ENCODE measurements around the gene BAIAP3.
"Not testable (repeated sequence)": the region's sequence is repeated elsewhere in the genome, so short reads cannot be mapped to it uniquely, and the experiment has no call there.

The BAIAP3 gene

DNA sequence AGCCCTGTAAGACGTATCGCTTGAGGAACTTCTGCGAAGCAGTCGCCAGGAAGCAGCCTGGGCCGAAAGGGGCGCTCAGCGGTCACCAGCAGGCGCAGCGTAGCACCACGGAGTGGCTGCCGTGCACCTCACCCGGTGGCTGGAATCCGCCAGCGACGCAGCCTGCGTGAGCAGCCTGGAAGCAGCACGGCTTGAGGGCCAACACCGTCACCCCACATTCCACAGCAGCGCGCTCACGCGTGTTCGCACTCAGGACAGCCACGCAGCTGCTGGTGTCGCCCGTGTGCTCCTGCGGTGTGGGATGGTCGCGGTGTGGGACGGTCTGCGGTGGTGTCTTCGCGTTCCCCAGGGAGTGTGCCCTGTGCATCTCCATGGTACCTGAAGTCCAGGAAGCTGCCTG lies 14.4 kb upstream of the BAIAP3 start:
- DNase-seq = no peak

- DNase-seq = no peak
These were observed 13.3 kb upstream of the BAIAP3 start for GRCh38 chr16:1320097-1320496.

GRCh38 chr16:1320658-1321240 lies 12.7 kb upstream of the BAIAP3 start:
- DNase-seq = no peak

- DNase-seq = no peak
These were observed 11.0 kb upstream of the BAIAP3 start for GRCh38 chr16:1322407-1322806.

DNA sequence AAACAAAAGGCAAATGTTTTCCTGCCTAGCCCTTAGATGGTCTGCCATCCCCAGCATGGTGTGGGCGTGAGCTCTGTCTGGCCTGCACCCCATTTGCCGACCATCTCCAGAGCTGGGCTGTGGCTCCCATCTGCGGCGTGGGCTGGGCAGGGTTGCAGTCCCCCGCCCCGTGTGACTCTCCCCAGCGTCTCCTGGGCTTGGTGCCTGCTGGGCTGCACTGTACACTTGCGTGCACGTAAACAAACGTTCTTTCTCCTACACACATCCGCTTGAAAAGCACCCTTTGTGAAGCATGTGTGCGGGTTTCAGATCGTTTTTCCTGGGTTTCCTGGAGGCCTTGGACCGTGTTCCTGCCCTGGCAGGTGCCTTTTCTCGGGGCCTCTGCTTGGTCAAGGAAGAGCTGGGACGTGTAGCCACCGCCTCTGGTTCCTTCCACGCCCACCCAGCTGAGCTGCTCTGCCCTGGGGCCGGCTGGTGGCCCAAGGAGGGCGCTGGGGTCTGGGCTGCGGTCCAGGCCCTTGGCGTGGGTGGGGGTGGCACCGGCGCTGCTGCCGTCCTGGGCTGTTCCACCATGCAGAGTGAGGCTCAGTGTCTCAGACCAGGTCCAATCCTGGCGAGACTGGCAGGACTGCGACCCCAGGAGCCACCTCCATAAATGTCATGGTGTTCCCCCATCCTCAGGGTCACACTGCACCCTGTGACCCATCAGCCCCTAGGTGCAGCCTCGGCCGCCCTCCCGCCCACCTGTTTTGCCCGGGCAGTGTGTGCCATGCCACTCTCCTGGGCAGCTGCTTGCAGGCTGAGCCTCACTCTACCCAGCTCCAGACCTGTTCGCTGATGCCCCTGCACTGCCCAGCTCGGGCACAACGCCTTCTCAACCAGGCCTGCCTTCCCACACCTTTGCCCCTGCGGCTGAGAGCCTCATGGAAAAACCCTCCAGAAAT lies 9.9 kb upstream of the BAIAP3 start:
- DNase-seq = no peak

- DNase-seq = no peak
These were observed 9.1 kb upstream of the BAIAP3 start for GRCh38 chr16:1324286-1324826.

DNA sequence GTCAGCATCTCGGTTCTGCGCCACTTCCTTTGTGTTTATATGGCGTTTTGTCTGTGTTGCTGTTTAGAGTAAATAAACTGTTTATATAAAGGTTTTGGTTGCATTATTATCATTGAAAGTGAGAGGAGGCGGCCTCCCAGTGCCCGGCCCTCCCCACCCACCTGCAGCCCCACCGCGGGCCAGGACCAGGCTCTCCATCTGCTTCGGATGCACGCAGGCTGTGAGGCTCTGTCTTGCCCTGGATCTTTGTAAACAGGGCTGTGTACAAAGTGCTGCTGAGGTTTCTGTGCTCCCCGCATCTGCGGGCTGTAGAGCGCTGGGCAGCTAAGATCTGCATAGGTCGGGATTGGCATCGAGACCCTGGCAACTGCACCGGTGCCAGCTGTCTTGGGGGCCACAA lies 8.2 kb upstream of the BAIAP3 start:
- DNase-seq = no peak

DNA sequence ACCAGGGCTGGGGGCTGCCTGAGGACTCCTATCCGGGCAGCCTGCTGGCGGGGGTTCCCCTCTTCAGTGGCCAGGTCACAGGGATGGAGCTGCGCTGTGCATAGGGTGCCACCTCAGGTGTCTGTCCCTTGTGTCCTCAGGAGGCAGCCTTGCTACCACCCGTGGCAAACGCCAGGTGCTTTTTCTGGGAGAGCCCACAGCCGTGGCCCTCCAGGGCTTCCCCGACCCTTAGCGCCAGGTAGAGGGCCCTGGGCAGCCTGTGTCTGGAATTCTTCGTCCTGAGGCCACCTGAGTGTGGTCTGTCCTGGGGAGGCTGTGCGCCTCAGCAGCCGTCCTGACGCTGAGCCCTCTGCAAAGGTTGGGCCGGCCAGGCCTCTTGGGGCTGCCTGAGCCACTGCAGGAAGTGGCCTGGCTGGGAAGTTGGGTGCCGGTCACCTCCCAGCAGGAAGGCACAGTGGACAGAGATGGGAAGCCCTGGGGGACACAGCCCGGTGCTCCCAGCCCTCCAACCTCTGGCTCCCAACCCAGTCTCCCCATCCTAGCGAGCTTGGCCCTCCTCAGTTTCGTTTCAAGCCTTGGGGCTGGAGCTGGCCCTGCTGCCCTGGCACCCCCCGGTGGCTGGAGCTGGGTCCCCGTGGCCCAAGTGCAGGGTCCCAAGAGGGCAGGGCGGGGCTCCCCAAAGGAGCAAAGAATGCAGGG lies 7.6 kb upstream of the BAIAP3 start:
- no peak for DNase-seq

DNA sequence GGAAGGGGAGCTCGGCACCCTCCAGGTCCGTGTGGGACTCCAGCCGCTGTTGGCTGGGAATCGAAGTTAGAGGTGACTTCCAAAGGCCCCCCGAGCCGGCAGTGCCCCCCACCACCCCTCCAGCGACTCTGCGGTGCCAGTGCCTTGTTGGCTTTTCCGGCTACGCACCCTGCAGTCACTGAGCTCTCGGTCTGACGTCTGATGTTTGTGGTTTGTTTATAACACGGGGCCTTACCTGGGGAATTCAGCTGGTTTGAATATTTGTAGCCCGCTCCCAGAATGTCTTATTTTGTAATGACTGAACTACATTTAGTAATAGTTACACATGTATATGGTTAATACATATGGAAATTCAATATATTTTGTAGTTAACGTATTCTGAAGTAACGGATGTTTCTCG lies 7.1 kb upstream of the BAIAP3 start:
- no peak for DNase-seq

DNA sequence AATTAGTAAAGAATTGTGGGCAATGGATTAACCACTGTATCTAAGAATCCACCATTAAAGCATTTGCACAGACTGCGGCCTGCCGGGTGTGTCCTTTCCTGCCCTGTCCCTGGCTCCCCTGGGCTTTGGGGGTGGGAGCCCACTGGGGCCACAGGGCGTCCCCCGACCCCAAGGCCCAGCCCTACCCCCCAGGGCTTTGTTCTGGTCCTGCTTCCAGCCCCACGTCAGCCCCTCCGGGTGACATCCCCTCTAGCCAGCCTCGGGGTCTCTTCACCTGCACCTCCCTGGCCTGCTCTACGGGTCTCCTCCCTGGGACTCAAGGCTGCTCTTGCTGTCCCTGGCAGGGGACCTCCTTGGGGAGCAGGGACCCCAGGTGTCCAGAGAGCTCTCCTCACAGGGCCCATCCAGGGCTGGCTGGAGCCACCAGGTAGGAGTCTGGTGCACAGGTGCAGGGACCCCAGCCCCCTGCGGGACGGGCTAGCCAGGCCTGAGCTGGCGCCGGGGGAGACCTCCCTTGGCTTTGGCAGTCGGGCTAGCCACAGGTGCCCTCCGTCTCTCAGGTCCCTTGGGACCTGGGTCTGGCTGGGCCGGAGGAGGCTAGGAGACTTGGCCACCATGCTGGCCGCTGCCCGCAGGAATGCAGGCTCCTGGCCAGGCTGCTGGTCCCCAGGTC lies 6.4 kb upstream of the BAIAP3 start:
- DNase-seq = no peak

GRCh38 chr16:1327619-1327947 lies 5.9 kb upstream of the BAIAP3 start:
- no peak for DNase-seq

- DNase-seq = not testable (repeated sequence)
These were observed 5.3 kb upstream of the BAIAP3 start for GRCh38 chr16:1328136-1328535.

DNA sequence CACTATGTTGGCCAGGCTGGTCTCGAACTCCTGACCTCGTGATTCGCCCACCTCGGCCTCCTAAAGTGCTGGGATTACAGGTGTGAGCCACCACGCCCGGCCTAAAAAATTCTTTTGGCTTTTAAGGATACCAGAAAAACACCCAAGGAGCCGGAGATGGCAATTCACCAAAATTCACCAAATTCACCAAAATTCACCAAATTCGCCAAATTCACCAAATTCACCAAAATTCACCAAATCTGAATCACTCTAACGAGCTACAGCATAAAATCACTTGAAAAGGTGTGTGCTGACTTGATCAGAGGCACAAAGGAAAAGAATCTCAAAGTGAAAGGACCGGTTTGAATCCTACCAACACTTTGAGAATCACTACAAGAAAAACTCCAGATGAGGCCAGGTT lies 4.5 kb upstream of the BAIAP3 start:
- DNase-seq = not testable (repeated sequence)

DNA sequence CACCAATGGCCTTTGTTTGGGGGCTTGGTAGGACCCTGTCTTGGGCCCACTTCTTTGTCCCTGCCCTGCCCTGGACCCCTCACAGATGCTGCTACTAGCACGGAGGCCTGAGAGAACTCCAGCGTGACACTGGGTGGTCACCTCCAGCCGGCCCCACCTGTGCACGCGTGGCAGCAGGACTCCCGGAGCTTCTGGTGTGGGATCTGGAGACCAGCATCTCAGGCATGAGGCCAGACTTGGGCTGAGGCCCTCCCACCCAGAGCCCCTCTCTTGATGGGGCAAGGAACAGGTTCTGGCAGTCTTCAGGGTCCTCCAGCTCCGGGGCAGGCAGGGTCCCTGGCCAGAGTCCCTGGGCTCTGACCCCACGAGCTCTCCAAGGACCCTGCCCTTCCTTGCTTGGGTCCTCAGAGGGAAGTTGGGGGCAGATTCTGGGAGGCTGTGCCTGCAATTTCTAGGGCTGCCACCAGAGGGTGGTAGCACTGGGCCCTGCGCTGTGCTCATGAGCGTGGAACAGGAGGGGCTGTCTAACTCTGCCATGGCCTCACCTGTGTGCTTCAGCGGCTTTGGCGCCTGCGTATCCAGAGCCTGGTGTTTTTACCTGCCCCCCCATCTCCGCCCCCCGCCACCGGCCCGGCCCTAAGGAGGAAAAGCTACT lies 3.1 kb upstream of the BAIAP3 start:
- DNase-seq = no peak

GRCh38 chr16:1330931-1331711 lies 2.3 kb upstream of the BAIAP3 start:
- no peak for DNase-seq

GRCh38 chr16:1331712-1332617 lies 1.5 kb upstream of the BAIAP3 start:
- DNase-seq = no peak

- DNase-seq = no peak
These were observed 762 bp upstream of the BAIAP3 start for GRCh38 chr16:1332618-1333148.

GRCh38 chr16:1333854-1334700 lies 632 bp downstream of the BAIAP3 start:
- no peak for DNase-seq

DNA sequence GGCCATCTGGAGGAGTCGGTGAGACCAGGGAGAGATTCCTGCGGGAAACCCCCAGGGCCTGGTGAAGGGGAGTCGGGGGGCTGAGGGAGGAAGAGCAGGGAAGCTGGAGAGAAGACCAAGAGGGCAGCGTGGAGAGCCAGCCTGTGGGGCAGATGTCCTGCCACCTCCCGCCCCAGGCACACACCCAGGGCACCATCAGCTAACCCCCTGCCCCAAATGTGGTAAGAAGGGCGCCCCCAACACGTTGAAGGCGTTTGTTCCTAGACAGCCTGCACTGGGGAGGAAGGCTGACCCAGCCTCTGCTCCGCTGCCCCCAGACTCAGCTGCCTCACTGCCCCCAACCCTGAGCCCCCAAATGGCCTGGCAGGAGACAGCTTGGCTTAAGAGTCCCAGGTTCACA lies 1.3 kb downstream of the BAIAP3 start:
- DNase-seq = no peak
